Cardiac muscle cell (in vitro differentiated cells and primary cell): ENCODE data around the gene BET1L. TPM values are rescaled to one million over a fixed set of nuclear protein-coding genes. Genes with fewer than 3 reads are reported as not detected.

Experiments
- DNase-seq, 2 donors: peaks; one replicate each; pipeline versions ENCODE4 v3.0.0 to v3.0.0-alpha.2; 2010 to 2017; ENCODE audit warnings: low read depth in 1 of 2, low spot score in 1 of 2
- H3K27ac ChIP-seq: fragments of 200-600 bp; sonication (generic); 2 replicates; pipeline ENCODE4 v1.5.1; 2016
- H3K27me3 ChIP-seq: fragments of 200-600 bp; sonication (generic); 2 replicates; pipeline ENCODE4 v1.6.0; 2016; ENCODE audit warnings: control low read depth
- H3K36me3 ChIP-seq: fragments of 200-600 bp; sonication (generic); 2 replicates; pipeline ENCODE4 v1.5.1; 2016; ENCODE audit warnings: control low read depth
- H3K4me1 ChIP-seq: fragments of 200-600 bp; sonication (generic); 2 replicates; pipeline ENCODE4 v1.8.1; 2017; ENCODE audit warnings: low read depth, mild to moderate bottlenecking, mixed run types
- H3K4me3 ChIP-seq: fragments of 200-600 bp; sonication (generic); 2 replicates; pipeline ENCODE4 v1.5.1; 2016; ENCODE audit warnings: mild to moderate bottlenecking
- H3K9me3 ChIP-seq: fragments of 200-600 bp; sonication (generic); 2 replicates; pipeline ENCODE4 v1.5.1; 2017; ENCODE audit warnings: low read depth, mild to moderate bottlenecking, control low read depth
- polyA plus RNA-seq: library from polyadenylated mRNA; unstranded; fragments of >200 nt; fragmentation: Nextera tagmentation; extraction: Ambion mirVana; gene quantifications from 2 replicates; pipeline ENCODE4 v1.2.1, GENCODE V29; 2016
- total RNA-seq: library from RNA; depleted of rRNA; stranded (reverse); fragments of >200 nt; gene quantifications from 2 replicates; pipeline ENCODE4 v1.2.3, GENCODE V29; 2016
- TF ChIP-seq, protein P1 (sequence below): IDR thresholded peaks from 2 replicates; pipeline ENCODE4 v1.5.1; 2012; ENCODE audit warnings: low read depth, mild to moderate bottlenecking, low read length

Gene BET1L, protein sequence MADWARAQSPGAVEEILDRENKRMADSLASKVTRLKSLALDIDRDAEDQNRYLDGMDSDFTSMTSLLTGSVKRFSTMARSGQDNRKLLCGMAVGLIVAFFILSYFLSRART
- 26.8 and 30.6 TPM in 2 replicates for total RNA-seq
- 44.9 and 62.0 TPM in 2 replicates for polyA plus RNA-seq

DNA sequence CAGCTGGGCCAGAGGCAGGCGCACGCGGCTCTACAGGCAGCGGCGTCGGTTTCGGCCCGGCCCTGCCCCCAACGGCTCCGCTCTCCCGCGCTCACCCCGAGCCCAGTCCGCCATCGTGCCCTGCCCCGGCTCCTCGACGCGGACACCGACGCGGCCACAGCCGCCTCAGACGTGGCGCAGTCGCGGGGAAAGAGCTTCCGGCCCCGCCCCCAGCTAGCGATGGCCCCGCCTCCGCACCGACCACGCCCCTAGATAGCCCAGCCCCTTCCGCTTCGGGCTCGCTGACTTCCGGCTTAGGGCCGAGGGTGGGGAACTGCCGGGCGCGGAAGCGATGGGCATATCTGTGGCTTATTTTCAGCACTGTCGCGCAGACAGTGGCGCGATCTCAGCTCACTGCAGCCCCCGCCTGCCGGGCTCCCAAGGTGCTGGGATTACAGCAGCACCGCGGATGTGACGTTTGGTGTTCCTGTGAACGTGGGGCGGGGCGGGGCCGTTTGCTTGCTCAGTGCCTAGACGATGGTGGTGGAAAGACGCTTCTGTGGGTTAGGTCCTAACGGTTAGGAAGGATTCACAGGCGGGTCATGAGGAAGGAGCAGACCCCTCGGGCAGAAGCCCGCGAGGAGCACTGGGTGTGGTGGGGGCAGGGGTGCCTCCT, at the start of gene BET1L, which contains the start of gene RIC8A:
Gene BET1L, minus strand, starts transcription at position 192 of the 655 bp plus-strand sequence. Its CDS starts 78 bp downstream, at position 114.
Gene RIC8A, plus strand, starts transcription at position 501 of the 655 bp plus-strand sequence. CDS start 1,147 bp downstream, outside the sequence.
- DNase-seq = peak; percentile 97 to 98
- Histone ChIP-seq H3K36me3 (peaks cover 22% of the 10 kb centered on the region), H3K27me3 (no peaks in the 10 kb centered on the region), H3K27ac (peak within 1 kb of the TSS; percentile 96), H3K9me3 (no peaks in the 10 kb centered on the region), H3K4me3 (peak within 1 kb of the TSS; percentile 56), H3K4me1 (no peaks in the 10 kb centered on the region)
- TF ChIP-seq, protein P1, sequence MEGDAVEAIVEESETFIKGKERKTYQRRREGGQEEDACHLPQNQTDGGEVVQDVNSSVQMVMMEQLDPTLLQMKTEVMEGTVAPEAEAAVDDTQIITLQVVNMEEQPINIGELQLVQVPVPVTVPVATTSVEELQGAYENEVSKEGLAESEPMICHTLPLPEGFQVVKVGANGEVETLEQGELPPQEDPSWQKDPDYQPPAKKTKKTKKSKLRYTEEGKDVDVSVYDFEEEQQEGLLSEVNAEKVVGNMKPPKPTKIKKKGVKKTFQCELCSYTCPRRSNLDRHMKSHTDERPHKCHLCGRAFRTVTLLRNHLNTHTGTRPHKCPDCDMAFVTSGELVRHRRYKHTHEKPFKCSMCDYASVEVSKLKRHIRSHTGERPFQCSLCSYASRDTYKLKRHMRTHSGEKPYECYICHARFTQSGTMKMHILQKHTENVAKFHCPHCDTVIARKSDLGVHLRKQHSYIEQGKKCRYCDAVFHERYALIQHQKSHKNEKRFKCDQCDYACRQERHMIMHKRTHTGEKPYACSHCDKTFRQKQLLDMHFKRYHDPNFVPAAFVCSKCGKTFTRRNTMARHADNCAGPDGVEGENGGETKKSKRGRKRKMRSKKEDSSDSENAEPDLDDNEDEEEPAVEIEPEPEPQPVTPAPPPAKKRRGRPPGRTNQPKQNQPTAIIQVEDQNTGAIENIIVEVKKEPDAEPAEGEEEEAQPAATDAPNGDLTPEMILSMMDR = no peak

DNA sequence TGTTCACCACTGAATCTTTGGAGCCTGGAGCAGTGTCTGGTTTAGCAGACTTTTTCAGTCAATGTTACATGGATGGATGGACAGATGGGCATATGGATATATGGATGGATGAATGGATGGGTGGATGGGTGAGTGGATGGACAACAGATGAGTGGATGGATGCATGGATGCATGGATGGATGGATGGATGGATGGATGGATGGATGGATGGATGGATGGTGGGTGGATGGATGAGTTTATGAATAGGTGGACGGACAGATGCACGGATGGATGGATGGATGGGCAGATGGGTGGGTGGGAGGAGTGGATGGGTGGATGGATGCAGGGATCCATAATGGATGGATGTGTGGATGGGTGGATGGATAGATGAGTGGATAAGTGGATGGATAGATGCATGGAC, 48.6 kb upstream of the BET1L start:
- Histone ChIP-seq H3K9me3 (no peaks in the 10 kb centered on the region), H3K4me3 (no peak overlapping the region), H3K27me3 (no peaks in the 10 kb centered on the region), H3K36me3 (peaks cover 18% of the 10 kb centered on the region), H3K4me1 (peaks cover 5% of the 10 kb centered on the region), H3K27ac (no peak overlapping the region)
- no peak for DNase-seq
- TF ChIP-seq, protein P1 = no peak

DNA sequence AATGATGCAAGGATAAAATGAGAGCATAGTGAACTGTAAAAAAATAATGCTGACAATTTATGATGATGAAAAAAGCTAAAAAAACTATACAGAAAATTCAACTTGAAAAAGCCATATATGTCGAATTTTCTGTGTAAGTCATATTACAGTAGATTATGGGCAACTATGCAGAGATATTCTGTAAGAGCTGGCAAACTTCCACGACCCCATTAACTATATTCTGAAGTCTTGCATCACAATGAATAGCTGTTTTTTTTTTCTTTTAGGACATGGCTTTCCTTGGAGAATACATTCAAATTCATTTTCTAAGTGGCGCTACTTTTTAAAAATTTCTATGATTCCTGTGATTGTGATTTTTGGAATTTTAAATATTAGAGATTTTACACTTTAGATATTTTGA, 48.0 kb upstream of the BET1L start:
- peaks cover 21% of the 10 kb centered on the region for H3K36me3 ChIP-seq
- no peak overlapping the region for H3K27ac ChIP-seq
- no peaks in the 10 kb centered on the region for H3K9me3 ChIP-seq
- H3K4me3 ChIP-seq = no peak overlapping the region
- DNase-seq = peak in 1 of 2 donors; percentile 79
- TF ChIP-seq, protein P1 = no peak
- no peaks in the 10 kb centered on the region for H3K27me3 ChIP-seq
- H3K4me1 ChIP-seq = peaks cover 5% of the 10 kb centered on the region

DNA sequence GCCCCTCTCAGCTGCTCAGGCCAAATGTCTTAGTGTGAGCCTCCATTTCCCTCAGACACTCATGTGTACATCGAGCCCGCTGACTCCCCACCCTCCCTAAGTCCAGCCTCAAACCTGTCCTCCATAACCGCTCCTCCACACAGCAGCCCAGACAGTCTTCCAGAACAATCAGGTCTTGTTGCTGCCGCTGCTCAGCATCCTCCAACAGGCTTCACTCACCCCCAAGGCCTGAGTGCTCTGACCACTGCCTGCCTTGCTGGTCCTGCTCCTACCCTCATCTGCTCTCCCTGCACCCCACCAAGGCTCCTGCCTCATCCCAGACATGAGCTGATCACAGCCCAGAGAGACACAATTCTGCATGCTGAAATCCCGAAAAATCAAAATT, 46.7 kb upstream of the BET1L start:
- Histone ChIP-seq H3K27ac (no peak overlapping the region), H3K27me3 (no peaks in the 10 kb centered on the region), H3K4me3 (no peak overlapping the region), H3K9me3 (no peaks in the 10 kb centered on the region), H3K4me1 (peaks cover 5% of the 10 kb centered on the region), H3K36me3 (peaks cover 29% of the 10 kb centered on the region)
- TF ChIP-seq, protein P1 = no peak
- no peak for DNase-seq

DNA sequence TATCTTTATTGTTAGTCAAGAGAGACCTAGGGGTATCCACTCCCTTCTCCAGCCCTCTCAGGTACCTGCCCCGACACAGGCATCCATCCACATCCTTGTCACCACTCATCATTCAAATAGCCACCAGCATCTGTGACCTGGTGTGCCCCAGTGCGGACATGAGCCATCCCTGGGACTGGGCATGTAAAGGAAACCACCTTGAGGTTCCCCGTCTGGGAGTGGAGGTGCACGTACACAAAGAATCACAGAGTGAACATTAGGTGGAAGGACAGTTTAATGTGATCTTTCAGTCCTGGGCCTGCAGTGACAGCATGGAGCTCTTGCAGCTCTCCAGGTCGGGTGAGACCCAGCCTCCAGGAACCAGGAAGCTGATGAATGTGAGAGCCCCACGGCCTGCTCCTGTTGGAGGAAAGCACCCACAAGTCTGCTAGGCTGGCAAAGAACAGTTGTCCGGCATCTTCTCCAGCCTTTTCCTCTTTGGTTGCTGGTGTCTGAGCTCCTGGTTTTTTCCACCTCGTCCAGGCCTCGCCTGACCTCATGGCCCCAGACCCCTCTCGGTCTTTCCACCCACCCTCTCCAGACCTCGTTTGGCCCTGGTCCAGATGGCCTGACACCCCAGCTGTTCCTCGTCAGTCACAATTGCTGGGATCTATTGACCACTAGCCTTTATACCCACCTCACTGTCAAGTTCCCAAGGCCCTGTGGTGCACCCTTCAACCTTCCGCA, 46.1 kb upstream of the BET1L start:
- peaks cover 33% of the 10 kb centered on the region for H3K36me3 ChIP-seq
- TF ChIP-seq, protein P1 = no peak
- H3K27ac ChIP-seq = no peak overlapping the region
- H3K4me1 ChIP-seq = peaks cover 5% of the 10 kb centered on the region
- no peaks in the 10 kb centered on the region for H3K27me3 ChIP-seq
- H3K9me3 ChIP-seq = no peaks in the 10 kb centered on the region
- DNase-seq = no peak
- H3K4me3 ChIP-seq = no peak overlapping the region
